Lung (tissue), 12 donors: ENCODE data around the gene CFAP100. TPM values are rescaled to one million over a fixed set of nuclear protein-coding genes. Genes with fewer than 3 reads are reported as not detected.

Experiments used
- ATAC-seq: fragments of 200-7000 bp; cut with Tn5 transposase; one replicate; pipeline ENCODE4 v1.9.1; 2020; ENCODE audit warnings: moderate number of reproducible peaks; ENCODE audit not compliant: insufficient read depth, low FRiP score
- DNase-seq, 3 donors: peaks; one replicate each; pipeline ENCODE4 v3.0.0-alpha.2; 2013 to 2017
- H3K27ac ChIP-seq, 2 donors: one replicate each; pipeline ENCODE4 v1.5.1; 2013; ENCODE audit warnings: mild to moderate bottlenecking in 2 of 2, moderate library complexity in 2 of 2, control low read depth in 1 of 2, inconsistent platforms in 1 of 2, low read depth in 1 of 2, low read length in 1 of 2
- H3K27me3 ChIP-seq, 3 donors: one replicate each; pipeline ENCODE4 v1.5.1; 2013; ENCODE audit warnings: low read length in 2 of 3; ENCODE audit not compliant: control insufficient read depth in 3 of 3, insufficient read depth in 3 of 3
- H3K36me3 ChIP-seq, 4 donors: one replicate each; pipeline ENCODE4 v1.5.1; 2013; ENCODE audit warnings: low read length in 4 of 4, mild to moderate bottlenecking in 1 of 4, moderate library complexity in 1 of 4; ENCODE audit not compliant: control insufficient read depth in 4 of 4, insufficient read depth in 4 of 4
- H3K4me1 ChIP-seq, 5 donors: one replicate each; pipeline ENCODE4 v1.5.1; 2013; ENCODE audit warnings: low read length in 5 of 5, mild to moderate bottlenecking in 2 of 5, moderate library complexity in 1 of 5; ENCODE audit not compliant: control insufficient read depth in 5 of 5, insufficient read depth in 5 of 5
- H3K4me3 ChIP-seq: one replicate; pipeline ENCODE4 v1.5.1; 2013; ENCODE audit warnings: mild to moderate bottlenecking, control low read depth, moderate library complexity
- H3K9ac ChIP-seq, 2 donors: one replicate each; pipeline ENCODE4 v1.5.1; 2013; ENCODE audit warnings: low read length in 2 of 2, control low read depth in 1 of 2; ENCODE audit not compliant: insufficient read depth in 1 of 2
- H3K9me3 ChIP-seq, 4 donors: one replicate each; pipeline ENCODE4 v1.5.1; 2013; ENCODE audit warnings: low read length in 3 of 4, mild to moderate bottlenecking in 1 of 4, moderate library complexity in 1 of 4; ENCODE audit not compliant: control insufficient read depth in 4 of 4, insufficient read depth in 3 of 4
- CTCF ChIP-seq: IDR thresholded peaks from 2 replicates; pipeline ENCODE4 v1.5.1; 2012; ENCODE audit warnings: mild to moderate bottlenecking; ENCODE audit errors: control extremely low read depth, extremely low read depth
- WGBS, 2 donors: extraction: QIAGEN DNeasy Blood & Tissue Kit; methylation state at CpG; one replicate each; pipeline ENCODE4 v1.1.7; 2013; 5-methylcytosine and 5-hydroxymethylcytosine counted together
- polyA plus RNA-seq, 2 donors: library from polyadenylated mRNA; stranded (reverse); fragments of 200-250 nt; gene quantifications; one replicate each; pipeline ENCODE4 v1.2.1, GENCODE V29; 2013
- total RNA-seq, 2 donors: library from RNA; depleted of rRNA in 1 of 2; stranded (reverse); fragments of >200 nt in 1 of 2; gene quantifications; one replicate each; pipeline ENCODE4 v1.2.1, GENCODE V29; 2014 to 2021
- donor health status: control.
- donor health status: control.
- donor health status: Bipolar disorder and iron deficiency.
- donor health status: healthy.
- donor health status: DM: yes; HTN: yes; CAD: no.

The CFAP100 gene
- total and polyA plus RNA-seq, 4 donors, result 7.7 to 31.9 (median 11.5) TPM

- H3K4me1 ChIP-seq, result peaks cover 0 to 33% (median 7%) of the 10 kb centered on the region in 5 donors
- H3K36me3 ChIP-seq, result peaks cover 0 to 27% (median 20%) of the 10 kb centered on the region in 4 donors
- H3K9me3 ChIP-seq, result no peaks in the 10 kb centered on the region
- no peak overlapping the region for H3K4me3 ChIP-seq
- DNase-seq, result no peak
- ATAC-seq, result no peak
- TF ChIP-seq CTCF, result no peak
- no peak overlapping the region for H3K9ac ChIP-seq
- H3K27me3 ChIP-seq, result no peaks in the 10 kb centered on the region
- 91 to 93% methylated on average over 10 of the region's 10 CpGs for WGBS, 2 donors
- H3K27ac ChIP-seq, result no peak overlapping the region
These were observed 43.5 kb upstream of the CFAP100 start for GRCh38 chr3:126351086-126351770.

- ATAC-seq, result no peak
- H3K27ac ChIP-seq, result peak overlapping the region in 1 of 2 donors; percentile 48
These were observed 42.8 kb upstream of the CFAP100 start for GRCh38 chr3:126351771-126352475.

GRCh38 chr3:126352476-126353454, 41.9 kb upstream of the CFAP100 start:
- Histone ChIP-seq H3K27me3 (no peaks in the 10 kb centered on the region), H3K9ac (no peak overlapping the region), H3K9me3 (no peaks in the 10 kb centered on the region), H3K27ac (peak overlapping the region in 1 of 2 donors; percentile 48), H3K36me3 (peaks cover 0 to 21% (median 15%) of the 10 kb centered on the region in 4 donors), H3K4me3 (no peak overlapping the region), H3K4me1 (peaks cover 0 to 33% (median 7%) of the 10 kb centered on the region in 5 donors)
- ATAC-seq, result no peak
- no peak for TF ChIP-seq CTCF
- 80 to 86% methylated on average over 25 to 27 of the region's 27 CpGs for WGBS, 2 donors
- no peak for DNase-seq

More at GRCh38 chr3:126351771-126352475, 42.8 kb upstream of the CFAP100 start:
- no peaks in the 10 kb centered on the region for H3K27me3 ChIP-seq
- no peak for TF ChIP-seq CTCF
- DNase-seq, result no peak
- H3K9me3 ChIP-seq, result no peaks in the 10 kb centered on the region
- H3K4me3 ChIP-seq, result no peak overlapping the region
- peaks cover 0 to 27% (median 16%) of the 10 kb centered on the region in 4 donors for H3K36me3 ChIP-seq
- peaks cover 0 to 33% (median 7%) of the 10 kb centered on the region in 5 donors for H3K4me1 ChIP-seq
- H3K9ac ChIP-seq, result no peak overlapping the region
- WGBS, 2 donors, result 95 to 96% methylated on average over 18 of the region's 18 CpGs
